CD4-positive, CD25-positive, alpha-beta regulatory T cell (primary cell): ENCODE data around the gene GATA5. TPM values are rescaled to one million over a fixed set of nuclear protein-coding genes. Genes with fewer than 3 reads are reported as not detected.

Source experiments
- ATAC-seq, 2 donors: fragments of 150-1000 bp; cut with Tn5 transposase; one replicate each; pipeline ENCODE4 v1.10.0; 2021; ENCODE audit warnings: low read depth in 2 of 2, moderate number of reproducible peaks in 2 of 2, moderate library complexity in 1 of 2
- DNase-seq, 3 donors: peaks; one replicate each; pipeline versions ENCODE4 v3.0.0 to v3.0.0-alpha.2; 2012 to 2022; ENCODE audit warnings: mixed read lengths in 1 of 3
- H3K27ac ChIP-seq: one replicate; pipeline ENCODE4 v1.7.0; 2013; ENCODE audit warnings: mild to moderate bottlenecking, low read length; ENCODE audit not compliant: insufficient read depth, poor library complexity, severe bottlenecking
- H3K27me3 ChIP-seq: one replicate; pipeline ENCODE4 v1.7.0; 2013; ENCODE audit warnings: low read length; ENCODE audit not compliant: control insufficient read depth, insufficient read depth
- H3K36me3 ChIP-seq: one replicate; pipeline ENCODE4 v1.7.0; 2013; ENCODE audit warnings: mild to moderate bottlenecking, low read length, moderate library complexity; ENCODE audit not compliant: control insufficient read depth, insufficient read depth
- H3K4me1 ChIP-seq: 2 replicates; pipeline ENCODE4 v1.7.0; 2013; ENCODE audit warnings: mild to moderate bottlenecking, low read length; ENCODE audit not compliant: insufficient read depth, control insufficient read depth, poor library complexity, severe bottlenecking
- H3K4me3 ChIP-seq: one replicate; pipeline ENCODE4 v1.7.0; 2013; ENCODE audit warnings: low read depth, mild to moderate bottlenecking, low read length, moderate library complexity
- H3K9me3 ChIP-seq, 2 experiments: 1 replicate in 1 of 2; 2 replicates in 1 of 2; pipeline ENCODE4 v1.7.0; 2013; ENCODE audit warnings: low read length in 2 of 2, mild to moderate bottlenecking in 1 of 2, moderate library complexity in 1 of 2; ENCODE audit not compliant: control insufficient read depth in 2 of 2
- H3K27ac Mint-ChIP-seq, 3 donors: one replicate each; pipeline ENCODE4 v1.8.0; 2020 to 2022; ENCODE audit warnings: mild to moderate bottlenecking in 3 of 3, mixed read lengths in 3 of 3, moderate library complexity in 2 of 3
- H3K27me3 Mint-ChIP-seq: one replicate; pipeline ENCODE4 v1.8.0; 2022; ENCODE audit warnings: mild to moderate bottlenecking, mixed read lengths
- H3K36me3 Mint-ChIP-seq: one replicate; pipeline ENCODE4 v1.8.0; 2020; ENCODE audit warnings: mixed read lengths
- H3K4me1 Mint-ChIP-seq, 4 donors: one replicate each; pipeline ENCODE4 v1.8.0; 2020 to 2022; ENCODE audit warnings: mixed read lengths in 4 of 4, mild to moderate bottlenecking in 1 of 4
- H3K4me3 Mint-ChIP-seq, 4 donors: one replicate each; pipeline ENCODE4 v1.8.0; 2020 to 2022; ENCODE audit warnings: mild to moderate bottlenecking in 4 of 4, mixed read lengths in 4 of 4, moderate library complexity in 3 of 4
- H3K9me3 Mint-ChIP-seq, 7 donors: one replicate each; pipeline ENCODE4 v1.8.0; 2020 to 2022; ENCODE audit warnings: mixed read lengths in 7 of 7, mild to moderate bottlenecking in 3 of 7, moderate library complexity in 2 of 7
- polyA plus RNA-seq, 4 donors: library from polyadenylated mRNA; unstranded; fragments of 300-500 nt; fragmentation: Illumina TruSeq; gene quantifications; one replicate each; pipeline ENCODE4 v1.2.3, GENCODE V29; 2021
- total RNA-seq: library from RNA; stranded (reverse); gene quantifications from one replicate; pipeline ENCODE4 v1.2.3, GENCODE V29; 2022

Gene GATA5
- total and polyA plus RNA-seq, 5 donors from 2014 or later = not detected

DNA sequence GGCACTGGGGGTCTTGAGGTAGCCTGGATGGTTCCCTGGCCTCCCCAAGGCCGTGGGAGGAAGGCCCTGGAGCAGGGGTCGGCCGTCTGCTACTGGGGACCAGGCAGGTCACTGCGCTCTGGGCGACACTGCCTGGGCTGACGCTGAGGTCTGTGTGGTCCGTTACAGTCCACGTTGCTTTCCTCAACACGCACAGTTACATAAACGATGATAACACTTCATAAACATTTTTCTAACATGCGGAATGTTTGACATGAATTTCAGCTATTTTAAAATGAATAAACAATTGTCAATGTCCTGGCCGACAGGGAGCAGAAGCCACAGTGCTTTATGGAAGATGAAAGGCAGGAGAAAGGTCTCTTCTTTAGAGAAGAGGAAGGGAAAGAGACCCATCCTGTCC is 38.3 kb downstream of the GATA5 start:
- DNase-seq (no peak), ATAC-seq (no peak)
- Mint-ChIP-seq H3K4me1 (no peaks in the 10 kb centered on the region), H3K27me3 (peaks cover 12% of the 10 kb centered on the region), H3K36me3 (no peaks in the 10 kb centered on the region), H3K27ac (no peak overlapping the region), H3K4me3 (no peak overlapping the region), H3K9me3 (no peaks in the 10 kb centered on the region)
- Histone ChIP-seq H3K27me3 (peaks cover 4% of the 10 kb centered on the region), H3K27ac (no peak overlapping the region), H3K36me3 (no peaks in the 10 kb centered on the region), H3K9me3 (no peaks in the 10 kb centered on the region), H3K4me1 (no peaks in the 10 kb centered on the region), H3K4me3 (no peak overlapping the region)

DNA sequence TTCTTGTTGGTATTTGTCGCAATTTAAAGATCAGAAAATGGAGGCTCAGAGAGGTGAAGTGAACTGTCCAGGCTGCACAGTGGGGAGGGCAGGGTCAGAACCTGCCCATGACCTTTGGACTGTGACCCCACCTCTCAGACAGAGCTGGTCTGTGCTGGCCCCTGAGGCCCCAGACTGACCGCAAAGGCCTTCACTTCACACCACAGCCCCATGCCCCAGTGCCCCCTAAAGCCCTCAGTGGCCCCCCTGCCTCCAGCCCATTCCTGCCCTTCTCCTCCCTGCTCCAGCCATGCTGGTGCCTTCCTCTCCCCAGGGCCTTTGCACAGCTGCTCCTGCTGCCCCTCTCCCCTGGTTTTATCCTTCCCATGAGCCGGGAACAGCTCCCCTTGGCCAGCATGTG is 39.1 kb downstream of the GATA5 start:
- H3K9me3 Mint-ChIP-seq = no peaks in the 10 kb centered on the region
- no peaks in the 10 kb centered on the region for H3K4me1 Mint-ChIP-seq
- H3K27ac ChIP-seq = no peak overlapping the region
- no peaks in the 10 kb centered on the region for H3K4me1 ChIP-seq
- H3K27me3 Mint-ChIP-seq = peaks cover 12% of the 10 kb centered on the region
- H3K27me3 ChIP-seq = peaks cover 4% of the 10 kb centered on the region
- DNase-seq (no peak), ATAC-seq (no peak)
- no peak overlapping the region for H3K4me3 ChIP-seq
- H3K9me3 ChIP-seq = no peaks in the 10 kb centered on the region
- no peak overlapping the region for H3K27ac Mint-ChIP-seq
- H3K4me3 Mint-ChIP-seq = no peak overlapping the region
- H3K36me3 ChIP-seq = no peaks in the 10 kb centered on the region
- no peaks in the 10 kb centered on the region for H3K36me3 Mint-ChIP-seq

DNA sequence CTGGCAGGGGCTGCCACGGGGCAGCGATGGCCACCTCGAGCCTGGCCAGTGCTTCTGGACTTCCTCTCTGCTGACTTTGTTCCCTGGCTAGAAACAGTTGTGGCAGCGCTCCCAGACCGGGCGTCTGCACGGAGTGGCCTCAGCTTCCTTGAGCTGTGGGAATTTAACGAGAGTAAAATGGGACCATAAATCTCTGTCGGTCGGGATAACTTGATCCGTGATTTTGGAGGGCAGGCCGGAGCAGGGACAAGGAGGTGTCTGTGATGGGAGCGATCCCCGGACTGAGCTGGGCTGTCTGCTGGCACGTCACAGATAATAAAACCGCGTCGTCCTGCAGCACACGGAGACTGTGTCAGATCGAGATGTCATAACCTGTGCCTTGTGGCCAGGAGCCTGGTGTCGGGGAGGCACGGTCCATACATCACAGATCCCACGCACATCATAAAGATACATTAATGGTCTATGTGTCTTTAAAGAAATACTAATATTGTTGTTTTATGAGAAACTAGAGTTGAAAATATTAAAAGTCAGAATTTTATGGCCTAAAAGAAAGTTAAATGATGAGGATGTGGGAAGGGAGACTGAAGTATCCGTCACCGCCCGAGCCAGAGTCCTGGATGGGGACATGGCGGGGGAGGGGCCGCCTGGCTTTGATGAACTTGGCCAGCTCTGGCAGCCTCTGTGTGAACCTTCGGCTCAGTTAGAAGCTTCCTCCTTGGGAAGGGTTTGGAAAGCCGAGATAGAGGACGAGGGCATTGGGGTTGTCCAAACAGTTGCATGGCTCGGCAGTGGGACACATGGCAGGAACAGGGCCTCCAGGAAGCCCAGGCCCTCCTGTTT is 41.9 kb downstream of the GATA5 start:
- no peaks in the 10 kb centered on the region for H3K36me3 Mint-ChIP-seq
- no peak for ATAC-seq
- no peak for DNase-seq
- Histone ChIP-seq H3K4me1 (no peaks in the 10 kb centered on the region), H3K9me3 (no peaks in the 10 kb centered on the region), H3K36me3 (no peaks in the 10 kb centered on the region), H3K27me3 (peaks cover 4% of the 10 kb centered on the region), H3K4me3 (no peak overlapping the region), H3K27ac (no peak overlapping the region)
- H3K4me1 Mint-ChIP-seq = peaks cover 0 to 2% (median 0%) of the 10 kb centered on the region in 4 donors
- no peaks in the 10 kb centered on the region for H3K9me3 Mint-ChIP-seq
- no peak overlapping the region for H3K4me3 Mint-ChIP-seq
- peaks cover 12% of the 10 kb centered on the region for H3K27me3 Mint-ChIP-seq
- H3K27ac Mint-ChIP-seq = no peak overlapping the region

DNA sequence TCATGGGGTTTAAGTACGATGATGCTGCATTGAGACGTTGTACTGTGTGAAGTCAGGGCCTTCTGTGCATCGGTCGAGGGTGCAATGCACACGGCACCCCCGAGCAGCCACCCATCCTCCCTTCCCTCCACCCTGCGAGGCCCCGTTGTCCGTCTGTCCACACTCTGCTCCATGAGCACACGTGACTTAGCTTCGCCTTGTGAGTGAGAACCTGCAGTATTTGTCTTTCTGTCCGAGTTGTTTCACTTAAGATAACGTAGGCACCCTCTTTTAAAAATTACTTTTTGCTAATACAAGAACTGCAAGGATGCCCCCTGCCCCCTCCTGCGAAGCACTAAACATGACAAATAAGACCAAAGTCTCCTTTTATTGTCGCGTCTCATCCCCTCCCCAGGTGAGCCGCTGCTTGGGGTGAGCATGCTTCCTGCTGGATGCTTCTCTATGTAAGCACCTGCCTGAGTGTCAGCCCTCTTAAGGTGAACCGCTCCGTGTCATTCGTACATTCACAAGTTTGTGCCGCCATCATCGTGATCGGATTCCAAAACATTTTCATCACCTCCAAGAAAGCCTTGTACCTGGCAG is 44.8 kb downstream of the GATA5 start:
- H3K36me3 Mint-ChIP-seq = no peaks in the 10 kb centered on the region
- H3K27me3 Mint-ChIP-seq = peaks cover 12% of the 10 kb centered on the region
- ATAC-seq = no peak
- no peaks in the 10 kb centered on the region for H3K9me3 ChIP-seq
- H3K9me3 Mint-ChIP-seq = no peaks in the 10 kb centered on the region
- DNase-seq = no peak
- H3K27me3 ChIP-seq = peaks cover 4% of the 10 kb centered on the region
- H3K4me1 ChIP-seq = no peaks in the 10 kb centered on the region
- H3K4me3 ChIP-seq = no peak overlapping the region
- H3K4me3 Mint-ChIP-seq = no peak overlapping the region
- no peak overlapping the region for H3K27ac ChIP-seq
- no peak overlapping the region for H3K27ac Mint-ChIP-seq
- peaks cover 0 to 2% (median 0%) of the 10 kb centered on the region in 4 donors for H3K4me1 Mint-ChIP-seq
- no peaks in the 10 kb centered on the region for H3K36me3 ChIP-seq

DNA sequence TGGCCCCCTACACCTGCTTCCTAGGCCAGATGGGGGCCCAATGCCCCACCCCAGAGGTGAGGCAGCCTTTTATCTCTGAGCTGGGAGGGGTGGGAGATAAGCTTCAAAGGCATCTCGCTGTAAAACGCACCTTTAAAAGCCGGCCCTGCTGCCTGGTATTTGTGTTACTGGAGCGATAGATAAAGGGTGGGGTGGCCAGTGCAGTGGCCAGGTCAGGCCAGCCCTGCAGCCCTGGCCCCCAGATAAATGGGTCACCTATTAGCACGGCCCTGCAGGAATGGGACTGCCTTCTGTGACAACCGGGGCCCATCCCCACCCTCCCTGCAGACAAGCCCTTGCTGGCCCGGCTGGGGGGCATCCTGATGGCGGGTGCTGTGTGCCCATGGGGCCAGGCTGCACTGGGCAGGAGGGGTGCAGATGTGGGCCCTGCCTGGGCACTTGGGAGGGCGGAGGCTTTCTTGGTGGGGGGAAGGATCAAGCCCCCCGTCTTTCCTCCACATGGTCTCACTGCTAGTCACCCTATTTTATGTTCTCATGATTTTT is 45.4 kb downstream of the GATA5 start:
- H3K36me3 ChIP-seq = no peaks in the 10 kb centered on the region
- H3K36me3 Mint-ChIP-seq = no peaks in the 10 kb centered on the region
- DNase-seq = no peak
- H3K4me3 ChIP-seq = no peak overlapping the region
- H3K4me1 Mint-ChIP-seq = peaks cover 0 to 2% (median 0%) of the 10 kb centered on the region in 4 donors
- no peak overlapping the region for H3K27ac Mint-ChIP-seq
- H3K27me3 ChIP-seq = peaks cover 4% of the 10 kb centered on the region
- no peak overlapping the region for H3K4me3 Mint-ChIP-seq
- H3K27ac ChIP-seq = no peak overlapping the region
- H3K9me3 Mint-ChIP-seq = no peaks in the 10 kb centered on the region
- H3K27me3 Mint-ChIP-seq = peaks cover 12% of the 10 kb centered on the region
- no peaks in the 10 kb centered on the region for H3K4me1 ChIP-seq
- no peak for ATAC-seq
- no peaks in the 10 kb centered on the region for H3K9me3 ChIP-seq

DNA sequence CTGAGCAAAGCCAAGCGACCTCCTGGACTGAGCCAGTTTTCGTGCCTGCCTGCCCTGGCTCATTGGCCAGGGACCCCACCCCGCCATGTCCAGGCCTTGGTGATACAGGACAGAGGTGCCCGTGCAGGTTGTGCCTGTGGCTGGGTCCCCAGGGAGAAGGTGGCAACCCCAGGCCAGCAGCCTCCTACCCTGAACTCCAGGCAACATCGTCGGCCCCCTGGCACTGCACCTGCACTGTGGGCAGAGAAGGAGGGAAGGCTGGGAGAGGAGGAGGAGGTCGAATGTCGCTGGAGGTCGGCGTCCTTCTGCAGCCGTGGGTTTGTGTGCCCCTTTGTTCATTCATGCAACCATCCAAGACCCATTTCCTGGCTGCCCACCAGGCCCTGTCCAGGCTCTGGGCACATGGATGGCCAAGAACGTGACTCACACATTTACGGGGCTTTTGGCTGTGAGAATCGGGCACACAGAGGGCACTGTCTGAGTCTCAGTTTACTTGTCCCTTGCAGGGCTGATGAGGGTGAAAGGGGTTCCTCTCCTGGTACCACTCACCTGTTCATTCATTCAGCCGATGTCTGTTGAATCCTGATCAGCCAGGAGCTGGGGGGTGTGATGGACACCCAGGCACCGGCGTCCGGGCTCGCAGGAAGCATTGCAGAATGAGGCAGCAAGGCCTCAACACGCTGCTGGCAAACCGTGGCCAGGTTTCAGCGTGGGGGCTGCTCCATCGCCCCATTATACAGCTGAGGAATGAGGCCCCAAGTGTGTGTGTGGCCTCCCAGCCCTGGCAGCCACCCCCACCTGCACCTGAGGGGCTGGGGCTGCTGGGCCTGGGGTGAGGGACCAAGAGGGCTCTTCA is 46.1 kb downstream of the GATA5 start:
- no peaks in the 10 kb centered on the region for H3K9me3 ChIP-seq
- Mint-ChIP-seq H3K4me1 (peaks cover 0 to 2% (median 0%) of the 10 kb centered on the region in 4 donors), H3K9me3 (no peaks in the 10 kb centered on the region), H3K4me3 (no peak overlapping the region), H3K27me3 (peaks cover 9% of the 10 kb centered on the region), H3K27ac (no peak overlapping the region), H3K36me3 (no peaks in the 10 kb centered on the region)
- ATAC-seq = no peak
- no peak for DNase-seq
- no peaks in the 10 kb centered on the region for H3K4me1 ChIP-seq
- H3K4me3 ChIP-seq = no peak overlapping the region
- H3K27me3 ChIP-seq = no peaks in the 10 kb centered on the region
- H3K36me3 ChIP-seq = no peaks in the 10 kb centered on the region
- no peak overlapping the region for H3K27ac ChIP-seq

DNA sequence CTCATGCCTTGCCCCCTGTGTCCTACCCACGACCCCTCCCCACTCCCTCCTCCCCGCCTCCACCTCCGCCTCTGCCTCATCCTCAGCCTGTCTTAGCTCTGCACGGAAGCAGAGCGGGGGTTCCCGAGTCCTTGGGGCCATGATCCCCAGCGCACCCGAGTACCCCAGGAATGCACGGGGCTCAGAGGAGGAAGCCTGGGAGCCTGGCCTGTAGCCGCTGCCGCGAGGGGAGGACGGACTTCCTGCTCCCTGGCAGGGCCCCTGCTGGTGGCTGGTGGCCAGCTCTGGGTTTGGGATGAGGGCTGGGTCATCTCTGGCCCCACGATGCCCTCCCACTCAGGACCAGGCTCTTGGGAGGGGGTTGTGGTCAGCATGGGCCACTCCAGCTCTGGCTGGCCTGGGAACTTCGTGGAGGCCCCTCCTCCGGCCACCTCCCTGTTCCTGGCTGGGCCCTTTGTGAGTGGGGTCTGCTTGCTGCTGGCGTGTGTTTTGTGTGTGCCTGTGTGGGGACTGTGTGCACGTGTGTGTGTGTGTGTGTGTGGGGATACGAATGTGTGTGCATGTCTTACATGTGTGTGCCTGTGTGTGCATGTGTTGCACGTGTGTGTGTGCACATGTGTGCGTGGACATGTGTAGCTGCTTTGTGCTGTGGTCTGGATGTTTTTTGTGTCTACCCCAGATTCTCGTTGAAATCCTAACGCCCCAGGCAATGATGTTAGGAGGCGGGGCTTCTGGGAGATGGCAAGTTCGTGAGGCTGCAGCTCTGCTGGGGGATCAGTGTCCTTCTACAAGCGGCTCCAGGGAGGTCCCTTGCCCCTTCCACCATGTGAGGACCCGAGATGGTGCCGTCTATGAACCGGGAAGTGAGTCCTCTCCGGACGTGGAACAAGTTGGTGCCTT is 47.1 kb downstream of the GATA5 start:
- Mint-ChIP-seq H3K4me3 (no peak overlapping the region), H3K27ac (no peak overlapping the region), H3K4me1 (peaks cover 0 to 2% (median 0%) of the 10 kb centered on the region in 4 donors), H3K27me3 (peaks cover under 1% of the 10 kb centered on the region), H3K36me3 (no peaks in the 10 kb centered on the region), H3K9me3 (no peaks in the 10 kb centered on the region)
- no peak for ATAC-seq
- no peak overlapping the region for H3K4me3 ChIP-seq
- no peak for DNase-seq
- no peak overlapping the region for H3K27ac ChIP-seq
- no peaks in the 10 kb centered on the region for H3K4me1 ChIP-seq
- no peaks in the 10 kb centered on the region for H3K27me3 ChIP-seq
- H3K36me3 ChIP-seq = no peaks in the 10 kb centered on the region
- H3K9me3 ChIP-seq = no peaks in the 10 kb centered on the region
